Left lung (tissue), 10 donors: ENCODE results near the gene TNFRSF11A. TPM values are rescaled to one million over a fixed set of nuclear protein-coding genes. Genes with fewer than 3 reads are reported as not detected.

ENCODE experiments used
- ATAC-seq: fragments of 200-7000 bp; cut with Tn5 transposase; one replicate; pipeline ENCODE4 v1.9.1; 2020; ENCODE audit warnings: moderate library complexity
- DNase-seq, 4 donors: peaks; one replicate each; pipeline ENCODE4 v3.0.0-alpha.2; 2013 to 2020
- H3K27ac ChIP-seq, 2 donors: fragments of 200-600 bp; sonication (generic) in 1 of 2; one replicate each; pipeline versions ENCODE4 v1.5.0 to v1.8.0; 2020 to 2021
- H3K27me3 ChIP-seq, 2 donors: fragments of 200-600 bp; sonication (generic) in 1 of 2; one replicate each; pipeline versions ENCODE4 v1.5.0 to v1.8.0; 2020 to 2021
- H3K36me3 ChIP-seq, 2 donors: fragments of 200-600 bp; sonication (generic) in 1 of 2; one replicate each; pipeline versions ENCODE4 v1.5.0 to v1.8.0; 2020 to 2021
- H3K4me1 ChIP-seq, 2 donors: fragments of 200-600 bp; one replicate each; pipeline ENCODE4 v1.8.0; 2021
- H3K4me3 ChIP-seq, 2 donors: fragments of 200-600 bp; sonication (generic) in 1 of 2; one replicate each; pipeline versions ENCODE4 v1.5.0 to v1.8.0; 2020 to 2021; ENCODE audit warnings: mild to moderate bottlenecking in 1 of 2
- H3K9me3 ChIP-seq, 2 donors: fragments of 200-600 bp; sonication (generic) in 1 of 2; one replicate each; pipeline versions ENCODE4 v1.5.0 to v1.8.0; 2020 to 2021
- CTCF ChIP-seq, 2 donors: fragments of 200-600 bp; sonication (generic) in 1 of 2; IDR thresholded peaks; one replicate each; pipeline versions ENCODE4 v1.5.0 to v1.8.0; 2021; ENCODE audit warnings: antibody characterized with exemption in 2 of 2
- intact Hi-C, 2 donors: fragments of 100-400 bp; cut with DNase I; formaldehyde crosslinking; loops; one replicate each; pipeline versions ENCODE4 v1.11.2 to v1.14.2; 2022
- polyA plus RNA-seq, 6 donors: library from polyadenylated mRNA; unstranded; fragments of 120-200 nt; gene quantifications; one replicate each; pipeline ENCODE4 v1.2.1, GENCODE V29; 2013; ENCODE audit not compliant: insufficient read length in 6 of 6
- total RNA-seq, 2 donors: library from RNA; stranded (reverse); fragmentation: NEBNext Ultra II Directional; extraction: Animal tissue kit (Norgen Biotek cat#: 25700); gene quantifications; one replicate each; pipeline ENCODE4 v1.2.1, GENCODE V29; 2021
- donor health status: DM: no; HTN: yes; CAD: no.
- donor health status: DM: no; HTN: no; CAD: no.

The TNFRSF11A gene
- total and polyA plus RNA-seq, 8 donors: 2.5 to 8.9 (median 4.2) TPM

GRCh38 chr18:62418258-62418657 lies 93.1 kb downstream of the TNFRSF11A start:
- peaks cover 0 to 6% of the 10 kb centered on the region in 2 donors for H3K4me1 ChIP-seq
- no peak overlapping the region for H3K27ac ChIP-seq
- no peak overlapping the region for H3K4me3 ChIP-seq
- no peaks in the 10 kb centered on the region for H3K36me3 ChIP-seq
- ATAC-seq: no peak
- intact Hi-C loops: no loop called here
- no peak for DNase-seq
- no peaks in the 10 kb centered on the region for H3K9me3 ChIP-seq
- H3K27me3 ChIP-seq: no peaks in the 10 kb centered on the region
- TF ChIP-seq CTCF (IDR thresholded peaks at IDR 0.05): no peak

GRCh38 chr18:62420151-62420512 lies 95.0 kb downstream of the TNFRSF11A start:
- Histone ChIP-seq H3K4me3 (no peak overlapping the region), H3K27ac (peak overlapping the region; percentile 20 to 64)
- no peak for ATAC-seq

GRCh38 chr18:62420513-62421209 lies 95.6 kb downstream of the TNFRSF11A start:
- no peak for TF ChIP-seq CTCF (IDR thresholded peaks at IDR 0.05)
- no peaks in the 10 kb centered on the region for H3K36me3 ChIP-seq
- intact Hi-C loops: no loop called here
- DNase-seq: no peak
- ATAC-seq: peak; percentile 80
- H3K27ac ChIP-seq: peak overlapping the region; percentile 20 to 64
- peaks cover 4 to 14% of the 10 kb centered on the region in 2 donors for H3K4me1 ChIP-seq
- no peak overlapping the region for H3K4me3 ChIP-seq
- no peaks in the 10 kb centered on the region for H3K27me3 ChIP-seq
- H3K9me3 ChIP-seq: no peaks in the 10 kb centered on the region

More at GRCh38 chr18:62420151-62420512, 95.0 kb downstream of the TNFRSF11A start:
- no peak for DNase-seq
- Histone ChIP-seq H3K9me3 (no peaks in the 10 kb centered on the region), H3K27me3 (no peaks in the 10 kb centered on the region), H3K36me3 (no peaks in the 10 kb centered on the region), H3K4me1 (peaks cover 2 to 10% of the 10 kb centered on the region in 2 donors)
- intact Hi-C loops: no loop called here
- no peak for TF ChIP-seq CTCF (IDR thresholded peaks at IDR 0.05)

GRCh38 chr18:62425465-62426190 lies 100.5 kb downstream of the TNFRSF11A start:
- Histone ChIP-seq H3K9me3 (no peaks in the 10 kb centered on the region), H3K27ac (peak overlapping the region; percentile 77 to 78), H3K4me3 (peak overlapping the region in 1 of 2 donors; percentile 23), H3K36me3 (no peaks in the 10 kb centered on the region), H3K27me3 (no peaks in the 10 kb centered on the region), H3K4me1 (peaks cover 4 to 26% of the 10 kb centered on the region in 2 donors)
- intact Hi-C loops: no loop called here
- peak; percentile 97 for ATAC-seq
- TF ChIP-seq CTCF (IDR thresholded peaks at IDR 0.05): peak; percentile 63 to 93
- DNase-seq: peak in 3 of 4 donors; percentile 71 to 93 (median 89)

GRCh38 chr18:62426191-62426488 lies 101.0 kb downstream of the TNFRSF11A start:
- no peak for TF ChIP-seq CTCF (IDR thresholded peaks at IDR 0.05)
- H3K27ac ChIP-seq: peak overlapping the region in 1 of 2 donors; percentile 78
- intact Hi-C loops: no loop called here

More at GRCh38 chr18:62426191-62426488, 101.0 kb downstream of the TNFRSF11A start:
- DNase-seq: no peak
- no peak for ATAC-seq
- no peaks in the 10 kb centered on the region for H3K9me3 ChIP-seq
- no peaks in the 10 kb centered on the region for H3K36me3 ChIP-seq
- no peak overlapping the region for H3K4me3 ChIP-seq
- peaks cover 4 to 26% of the 10 kb centered on the region in 2 donors for H3K4me1 ChIP-seq
- H3K27me3 ChIP-seq: no peaks in the 10 kb centered on the region
